COR-L47 (cell line): ENCODE data around the gene SGF29.
"Not testable (repeated sequence)": the region's sequence is repeated elsewhere in the genome, so short reads cannot be mapped to it uniquely, and the experiment has no call there.

Experiments used
- DNase-seq: peaks from one replicate; lab custom pipeline; 2025; lab: John Stamatoyannopoulos, UW

Gene SGF29

GRCh38 chr16:28532940-28533647, 20.6 kb upstream of the SGF29 start:
- no peak for DNase-seq

- no peak for DNase-seq
These were observed 19.0 kb upstream of the SGF29 start for GRCh38 chr16:28534542-28535373.

- DNase-seq: no peak
These were observed 16.6 kb upstream of the SGF29 start for GRCh38 chr16:28537076-28537475.

GRCh38 chr16:28537964-28538732, 15.6 kb upstream of the SGF29 start:
- no peak for DNase-seq

- no peak for DNase-seq
These were observed 14.8 kb upstream of the SGF29 start, which contains the start of gene NUPR1 for GRCh38 chr16:28538733-28539596. Gene NUPR1 (minus strand): TSS chr16:28538974. CDS start chr16:28538907, 67 bp downstream.

GRCh38 chr16:28540346-28540745, 13.4 kb upstream of the SGF29 start:
- no peak for DNase-seq

GRCh38 chr16:28542646-28543045, 11.1 kb upstream of the SGF29 start:
- DNase-seq: no peak

GRCh38 chr16:28543072-28543471, 10.6 kb upstream of the SGF29 start:
- DNase-seq: no peak

GRCh38 chr16:28544998-28545397, 8.7 kb upstream of the SGF29 start:
- no peak for DNase-seq

- DNase-seq: not testable (repeated sequence)
These were observed 7.8 kb upstream of the SGF29 start for GRCh38 chr16:28545964-28546363.

GRCh38 chr16:28546626-28547025, 7.1 kb upstream of the SGF29 start:
- DNase-seq: no peak

GRCh38 chr16:28548306-28548802, 5.4 kb upstream of the SGF29 start:
- no peak for DNase-seq

GRCh38 chr16:28549301-28549899, 4.3 kb upstream of the SGF29 start:
- DNase-seq: no peak

- no peak for DNase-seq
These were observed 1.1 kb downstream of the SGF29 start for GRCh38 chr16:28554634-28555423.

- DNase-seq: no peak
These were observed 1.8 kb downstream of the SGF29 start for GRCh38 chr16:28555561-28555960.

- DNase-seq: no peak
These were observed 3.2 kb downstream of the SGF29 start for GRCh38 chr16:28556914-28557320.

GRCh38 chr16:28558456-28558855, 4.7 kb downstream of the SGF29 start:
- no peak for DNase-seq

GRCh38 chr16:28561557-28562187, 8.0 kb downstream of the SGF29 start:
- DNase-seq: no peak

GRCh38 chr16:28562199-28562598, 8.5 kb downstream of the SGF29 start:
- no peak for DNase-seq

- DNase-seq: no peak
These were observed 9.5 kb downstream of the SGF29 start for GRCh38 chr16:28563218-28563617.
